NB4 (cell line): ENCODE results near the gene CCDC172.

ENCODE experiments used
- DNase-seq: peaks from one replicate; pipeline ENCODE4 v3.0.0; 2010; ENCODE audit warnings: low read depth
- H3K4me3 ChIP-seq: one replicate; pipeline ENCODE4 v1.5.1; 2011; ENCODE audit warnings: mild to moderate bottlenecking, low read depth, low read length, moderate library complexity
- MYC ChIP-seq: IDR thresholded peaks from 2 replicates; pipeline ENCODE4 v1.6.1; 2011; ENCODE audit warnings: low read depth, low read length
- POLR2A ChIP-seq: IDR thresholded peaks from 2 replicates; pipeline ENCODE4 v1.6.1; 2011; ENCODE audit warnings: mild to moderate bottlenecking; ENCODE audit not compliant: insufficient read length; ENCODE audit errors: extremely low read depth
- TF ChIP-seq, protein P1 (sequence below): IDR thresholded peaks from one replicate; pipeline ENCODE4 v1.5.1; 2012; ENCODE audit warnings: low read depth, low read length
- TF ChIP-seq, protein P2 (sequence below): IDR thresholded peaks from 2 replicates; pipeline ENCODE4 v1.6.1; 2011; ENCODE audit warnings: low read depth, low read length

Gene CCDC172

DNA sequence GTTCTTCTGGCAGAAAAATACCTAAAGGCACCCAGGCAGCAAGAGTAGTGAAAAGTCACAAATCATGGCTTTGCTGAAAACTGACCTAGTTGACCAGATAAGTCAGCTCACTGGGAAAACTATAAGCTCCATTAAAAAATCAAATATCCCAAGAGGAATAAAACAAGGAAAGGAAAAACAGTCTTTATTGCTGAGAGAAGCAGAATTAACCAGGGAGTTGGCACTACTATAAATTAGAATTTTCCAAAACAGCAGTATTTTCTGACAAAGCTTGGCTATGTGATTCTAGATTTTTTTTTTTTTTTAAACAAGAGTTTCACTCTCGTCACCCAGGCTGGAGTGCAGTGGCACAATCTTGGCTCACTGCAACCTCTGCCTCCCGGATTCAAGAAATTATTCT, 12.6 kb downstream of the CCDC172 start:
- no peak overlapping the region for H3K4me3 ChIP-seq
- DNase-seq: no peak
- TF ChIP-seq POLR2A (no peak), MYC (no peak)
- TF ChIP-seq, protein P1, sequence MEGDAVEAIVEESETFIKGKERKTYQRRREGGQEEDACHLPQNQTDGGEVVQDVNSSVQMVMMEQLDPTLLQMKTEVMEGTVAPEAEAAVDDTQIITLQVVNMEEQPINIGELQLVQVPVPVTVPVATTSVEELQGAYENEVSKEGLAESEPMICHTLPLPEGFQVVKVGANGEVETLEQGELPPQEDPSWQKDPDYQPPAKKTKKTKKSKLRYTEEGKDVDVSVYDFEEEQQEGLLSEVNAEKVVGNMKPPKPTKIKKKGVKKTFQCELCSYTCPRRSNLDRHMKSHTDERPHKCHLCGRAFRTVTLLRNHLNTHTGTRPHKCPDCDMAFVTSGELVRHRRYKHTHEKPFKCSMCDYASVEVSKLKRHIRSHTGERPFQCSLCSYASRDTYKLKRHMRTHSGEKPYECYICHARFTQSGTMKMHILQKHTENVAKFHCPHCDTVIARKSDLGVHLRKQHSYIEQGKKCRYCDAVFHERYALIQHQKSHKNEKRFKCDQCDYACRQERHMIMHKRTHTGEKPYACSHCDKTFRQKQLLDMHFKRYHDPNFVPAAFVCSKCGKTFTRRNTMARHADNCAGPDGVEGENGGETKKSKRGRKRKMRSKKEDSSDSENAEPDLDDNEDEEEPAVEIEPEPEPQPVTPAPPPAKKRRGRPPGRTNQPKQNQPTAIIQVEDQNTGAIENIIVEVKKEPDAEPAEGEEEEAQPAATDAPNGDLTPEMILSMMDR: no peak
- TF ChIP-seq, protein P2, sequence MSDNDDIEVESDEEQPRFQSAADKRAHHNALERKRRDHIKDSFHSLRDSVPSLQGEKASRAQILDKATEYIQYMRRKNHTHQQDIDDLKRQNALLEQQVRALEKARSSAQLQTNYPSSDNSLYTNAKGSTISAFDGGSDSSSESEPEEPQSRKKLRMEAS: no peak

DNA sequence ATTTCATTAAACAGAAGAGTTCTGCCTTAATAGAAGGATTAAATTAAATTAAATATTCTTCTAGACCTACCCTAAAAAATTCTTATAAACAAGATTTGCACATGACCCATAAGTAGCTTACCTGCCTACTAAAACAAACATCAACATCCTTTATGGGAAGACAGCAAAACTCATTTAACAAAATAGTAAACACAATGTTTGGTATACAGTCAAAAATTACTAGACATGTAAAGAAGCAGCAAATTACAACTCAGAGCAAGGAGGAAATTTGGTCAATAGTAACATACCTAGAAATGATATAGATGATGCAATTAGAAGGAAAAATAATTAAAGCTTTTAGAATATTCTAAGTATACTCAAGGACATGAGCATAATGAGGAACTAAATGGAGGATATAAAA, 27.9 kb downstream of the CCDC172 start:
- no peak for DNase-seq
- no peak overlapping the region for H3K4me3 ChIP-seq
- TF ChIP-seq POLR2A: no peak
- TF ChIP-seq MYC: no peak
- TF ChIP-seq, protein P2: no peak
- TF ChIP-seq, protein P1: no peak

DNA sequence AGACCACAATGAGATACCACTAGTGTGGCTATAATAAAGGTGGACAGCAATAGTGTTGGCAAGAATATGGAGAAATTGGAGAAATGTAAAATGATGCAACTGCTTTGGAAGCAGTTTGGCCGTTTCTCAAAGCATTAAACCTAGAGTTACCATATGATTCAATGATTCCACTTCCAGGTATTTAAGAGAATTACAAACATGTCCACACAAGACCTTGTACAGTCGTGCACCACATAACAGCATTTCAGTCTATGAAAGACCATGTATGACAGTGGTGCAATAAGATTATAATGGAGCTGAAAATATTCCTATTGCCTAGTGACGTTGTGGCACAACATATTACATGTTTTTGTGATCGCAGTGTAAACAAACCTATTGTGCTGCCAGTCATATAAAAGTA, 29.6 kb downstream of the CCDC172 start:
- TF ChIP-seq MYC (no peak), POLR2A (no peak)
- TF ChIP-seq, protein P1: no peak
- TF ChIP-seq, protein P2: no peak
- no peak for DNase-seq
- no peak overlapping the region for H3K4me3 ChIP-seq

DNA sequence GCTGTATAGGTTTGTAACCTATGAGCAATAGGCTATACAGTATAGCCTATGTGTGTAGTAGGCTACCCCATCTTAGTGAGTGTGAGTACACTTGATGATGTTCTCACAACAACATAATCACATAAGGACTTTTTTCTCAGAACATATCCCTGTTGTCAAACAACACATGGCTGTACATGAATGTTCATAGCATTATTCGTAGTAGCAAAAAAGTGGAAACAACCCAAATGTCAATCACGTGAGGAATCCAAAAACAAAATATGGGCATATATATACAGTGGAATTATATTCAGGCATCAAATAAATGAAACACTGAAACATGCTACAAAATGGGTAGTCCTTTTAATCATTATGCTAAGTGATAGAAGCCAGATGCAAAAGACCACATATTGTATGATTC, 31.1 kb downstream of the CCDC172 start:
- DNase-seq: no peak

DNA sequence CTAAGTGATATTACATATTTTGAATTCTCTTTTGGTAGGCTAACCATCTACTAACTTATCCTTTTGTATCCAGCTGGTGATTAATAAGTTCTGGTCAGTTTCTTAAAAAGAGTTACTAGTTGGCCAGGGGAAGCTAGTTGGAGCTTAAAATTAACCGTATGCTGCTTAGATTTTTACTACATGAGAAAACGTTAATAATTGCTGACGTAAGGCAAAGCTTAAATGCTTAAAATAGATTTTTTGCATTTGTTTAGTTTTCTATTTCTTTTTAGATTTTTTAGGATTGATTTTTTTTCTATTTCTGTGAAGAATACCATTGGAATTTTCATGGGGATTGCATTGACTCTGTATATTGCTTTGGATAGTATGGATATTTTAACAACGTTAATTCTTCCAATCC, 32.6 kb downstream of the CCDC172 start:
- H3K4me3 ChIP-seq: no peak overlapping the region
- no peak for DNase-seq
- TF ChIP-seq, protein P1: no peak
- TF ChIP-seq MYC: no peak
- no peak for TF ChIP-seq POLR2A
- TF ChIP-seq, protein P2: no peak

More for the DNA sequence above, 31.1 kb downstream of the CCDC172 start:
- no peak overlapping the region for H3K4me3 ChIP-seq
- TF ChIP-seq, protein P2: no peak
- TF ChIP-seq, protein P1: no peak
- TF ChIP-seq POLR2A: no peak
- no peak for TF ChIP-seq MYC

DNA sequence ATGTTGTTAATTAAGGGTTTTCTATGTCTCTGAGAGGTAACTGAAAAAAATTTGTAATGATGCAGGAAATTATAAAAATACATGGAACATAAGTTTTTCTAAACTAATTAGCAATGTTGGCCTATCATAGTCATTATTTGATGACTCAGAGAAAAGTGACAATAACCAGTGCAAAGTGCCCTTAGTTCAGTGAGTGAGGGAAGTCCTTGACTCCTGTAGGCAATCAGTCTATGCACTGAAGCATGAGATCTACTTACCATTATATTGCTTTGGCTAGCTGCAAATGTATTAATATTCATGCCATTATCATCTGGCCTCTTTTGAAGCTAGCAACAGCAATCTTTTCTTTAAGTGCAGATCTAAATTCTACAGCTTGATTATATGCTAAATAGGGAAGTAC, 40.6 kb downstream of the CCDC172 start:
- DNase-seq: no peak
- H3K4me3 ChIP-seq: no peak overlapping the region
- TF ChIP-seq, protein P2: no peak
- TF ChIP-seq, protein P1: no peak
- no peak for TF ChIP-seq POLR2A
- TF ChIP-seq MYC: no peak
